ENCODE results near the gene PJA2.
A peak's percentile ranks its signal among the peaks of the same experiment; 100 is the strongest.

The PJA2 gene

DNA sequence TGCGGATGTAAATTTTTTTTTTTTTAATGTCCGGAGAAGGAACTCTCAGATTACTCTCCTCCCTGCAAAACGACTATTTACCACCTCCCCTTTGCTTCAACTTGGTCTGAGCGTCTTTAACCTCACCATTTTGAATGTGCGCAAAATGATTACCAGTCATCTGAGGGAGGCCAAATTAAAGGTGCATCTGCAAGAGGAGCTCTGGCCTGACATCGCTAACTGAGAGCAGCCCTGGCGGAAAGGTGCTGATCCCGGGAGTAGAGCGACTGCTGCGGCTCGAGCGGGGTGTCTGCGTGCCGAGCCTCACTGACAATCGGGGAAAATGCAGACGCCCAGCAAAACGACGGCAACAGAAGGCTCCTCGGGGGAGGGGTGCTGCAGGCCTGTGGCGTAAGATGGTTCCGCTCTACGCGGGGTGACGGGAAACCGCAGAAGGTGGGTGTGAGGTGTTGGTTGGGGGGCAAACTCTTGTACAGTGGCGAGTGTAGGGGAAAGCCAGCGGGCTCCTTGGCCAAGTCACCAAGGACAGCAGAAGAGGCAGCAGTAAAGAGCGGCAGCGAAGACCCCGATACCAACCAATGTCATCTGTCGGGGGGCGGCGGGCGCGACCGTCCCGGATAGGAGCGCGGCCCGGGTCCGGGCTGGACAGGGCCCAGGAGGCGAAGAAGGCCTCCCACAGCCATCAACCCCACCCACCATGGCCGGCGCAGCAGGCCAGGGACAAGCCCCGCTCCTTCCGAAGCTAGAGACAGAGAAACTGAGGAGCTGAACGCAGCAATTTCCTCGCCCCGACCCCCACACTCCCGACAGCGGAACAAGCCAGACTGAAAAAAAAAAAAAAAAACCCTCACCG, 557 bp downstream of the PJA2 start:
- peak; percentile 78 for DNase-seq (ENCODE audit: low spot score)

DNA sequence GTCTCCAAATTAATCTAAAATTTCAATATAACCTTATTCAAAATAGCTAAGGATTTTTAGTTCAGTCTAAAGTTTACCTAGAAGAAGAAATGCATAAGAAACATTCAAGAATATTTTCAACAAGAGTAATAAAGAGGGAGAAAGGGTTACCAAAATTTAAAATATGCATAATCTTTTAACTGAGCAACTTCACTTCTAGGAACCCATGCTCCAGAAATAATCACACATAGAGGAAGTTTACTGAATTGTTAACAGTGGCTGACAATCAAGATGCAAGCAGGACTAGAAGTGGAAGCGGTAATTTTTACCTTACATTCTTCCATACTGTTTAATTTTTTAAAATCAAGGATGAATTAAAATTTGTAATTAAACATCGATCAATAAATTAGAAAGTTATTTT, 1.9 kb downstream of the PJA2 start:
- DNase-seq (ENCODE audit: low spot score) = no peak

DNA sequence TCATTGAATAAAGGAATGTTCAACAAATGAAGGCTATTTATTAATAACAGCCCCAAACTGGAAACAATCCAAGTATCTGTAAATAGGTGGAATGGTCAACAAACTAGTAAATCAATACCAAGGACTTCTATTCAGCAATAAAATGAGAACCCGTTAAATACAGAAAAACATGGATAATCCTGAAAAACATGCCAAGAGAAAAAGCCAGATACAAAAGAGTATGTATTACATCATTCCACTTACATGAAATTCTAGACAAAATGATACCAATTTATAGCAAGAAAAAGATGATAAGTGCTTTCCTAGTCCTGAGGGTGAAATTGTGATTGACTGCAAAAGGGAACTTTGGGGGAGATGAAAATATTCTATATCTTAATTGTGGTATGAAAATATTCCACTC, 3.1 kb downstream of the PJA2 start:
- DNase-seq (ENCODE audit: low spot score) = no peak

DNA sequence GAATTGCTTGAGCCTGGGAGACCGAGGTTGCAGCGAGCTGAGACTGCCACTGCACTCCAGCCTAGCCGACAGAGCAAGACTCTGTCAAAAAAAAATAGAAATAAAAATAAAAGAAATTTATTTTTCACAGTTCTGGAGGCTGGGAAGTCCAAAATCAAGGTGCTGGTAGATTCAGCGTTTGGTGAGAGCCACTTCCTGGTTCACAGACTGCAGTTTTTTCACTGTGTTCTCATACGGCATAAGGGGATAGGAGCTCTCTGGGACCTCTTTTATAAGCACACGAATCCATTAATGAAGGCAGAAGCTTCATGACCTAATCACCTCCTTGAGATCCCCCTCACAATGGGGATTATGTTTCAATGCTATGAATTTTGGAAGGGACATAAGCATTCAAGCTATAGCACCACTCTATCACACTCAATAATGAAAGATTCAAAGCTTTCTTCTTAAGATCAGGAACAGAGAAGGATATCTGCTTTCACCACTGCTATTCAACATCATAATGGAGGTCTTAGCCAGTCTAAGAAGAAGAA, 5.3 kb downstream of the PJA2 start:
- DNase-seq (ENCODE audit: low spot score) = no peak

DNA sequence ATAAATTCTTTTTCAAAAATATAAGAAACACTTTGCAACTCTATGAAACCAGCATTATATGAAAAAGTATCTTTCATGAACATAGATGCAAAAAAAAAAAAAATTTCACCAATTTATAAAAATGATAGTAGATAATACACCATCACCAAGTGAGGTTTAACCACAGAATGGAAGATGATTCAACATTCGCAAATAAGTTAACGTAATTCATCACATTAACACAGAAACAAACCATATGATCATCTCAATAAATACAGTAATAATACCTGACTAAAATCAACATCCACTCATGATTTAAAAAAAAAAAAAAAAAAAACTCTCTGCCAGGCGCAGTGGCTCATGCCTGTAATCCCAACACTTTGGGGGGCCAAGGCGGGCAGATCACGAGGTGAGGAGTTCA, 6.3 kb downstream of the PJA2 start:
- no peak for DNase-seq (ENCODE audit: low spot score)

DNA sequence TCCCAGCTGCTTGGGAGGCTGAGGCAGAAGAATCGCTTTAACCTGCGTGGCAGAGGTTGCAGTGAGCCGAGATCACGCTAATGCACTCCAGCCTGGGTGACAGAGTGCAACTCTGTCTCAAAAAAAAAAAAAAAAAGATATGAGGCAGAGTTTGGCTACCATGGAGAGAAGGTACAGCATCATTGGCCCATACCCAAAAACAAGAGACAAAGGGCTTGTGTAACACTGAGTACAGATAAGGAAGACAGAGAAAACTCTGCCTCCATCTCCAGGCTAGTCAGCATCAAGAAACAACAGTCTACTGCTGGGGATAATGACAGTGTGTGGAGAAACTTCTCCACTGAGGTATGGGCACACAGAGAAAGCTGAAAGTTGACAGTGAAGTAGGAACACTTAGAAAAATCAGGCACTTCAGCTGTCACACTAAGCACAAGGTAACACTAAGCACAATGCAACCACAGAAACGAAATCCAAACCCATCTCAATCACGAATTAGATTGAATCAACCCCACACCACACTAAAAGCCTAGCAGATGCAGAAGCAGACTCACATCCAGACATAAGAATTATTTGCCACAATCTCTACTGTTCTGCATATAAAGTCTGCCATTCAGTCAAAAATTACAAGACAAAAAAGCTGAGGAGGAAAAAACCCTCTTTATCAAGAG, 10.5 kb downstream of the PJA2 start:
- DNase-seq (ENCODE audit: low spot score) = no peak

DNA sequence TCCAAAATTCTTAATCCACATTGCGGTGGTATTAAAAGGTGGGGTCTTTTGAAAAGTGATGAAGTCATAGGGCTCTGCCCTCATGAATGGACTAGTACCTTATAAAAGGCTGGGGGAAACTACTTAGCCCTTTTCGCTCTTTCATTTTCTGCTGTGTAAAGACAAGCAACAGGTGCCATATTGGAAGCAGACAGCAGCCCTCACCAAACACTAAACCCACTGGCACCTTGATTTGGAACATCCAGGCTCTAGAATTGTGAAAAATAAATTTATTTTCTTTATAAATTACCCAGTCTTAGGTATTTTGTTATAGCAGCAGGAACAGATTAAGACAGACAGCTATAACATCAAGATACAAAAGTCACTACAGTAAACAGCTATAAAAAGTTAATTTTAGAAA, 12.8 kb downstream of the PJA2 start:
- no peak for DNase-seq (ENCODE audit: low spot score)

DNA sequence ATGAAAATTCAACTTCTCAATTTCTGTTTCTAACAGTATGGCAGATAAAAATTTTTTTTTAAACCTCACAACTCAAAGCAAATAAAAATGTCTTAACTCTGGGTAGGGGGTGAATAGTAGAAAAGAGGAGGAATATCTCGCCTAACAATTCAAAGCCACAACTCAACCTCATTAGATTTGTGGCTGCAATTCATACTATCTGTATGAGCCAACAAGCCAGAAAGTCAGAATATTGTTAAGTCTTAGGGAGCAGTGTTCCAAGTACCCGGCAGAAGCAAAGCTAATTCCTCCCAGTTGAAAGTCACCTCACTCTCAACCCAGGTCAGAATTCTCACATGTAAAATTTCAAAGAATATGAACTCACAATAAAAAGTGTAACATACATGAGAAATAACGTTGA, 15.0 kb downstream of the PJA2 start:
- DNase-seq (ENCODE audit: low spot score) = no peak

DNA sequence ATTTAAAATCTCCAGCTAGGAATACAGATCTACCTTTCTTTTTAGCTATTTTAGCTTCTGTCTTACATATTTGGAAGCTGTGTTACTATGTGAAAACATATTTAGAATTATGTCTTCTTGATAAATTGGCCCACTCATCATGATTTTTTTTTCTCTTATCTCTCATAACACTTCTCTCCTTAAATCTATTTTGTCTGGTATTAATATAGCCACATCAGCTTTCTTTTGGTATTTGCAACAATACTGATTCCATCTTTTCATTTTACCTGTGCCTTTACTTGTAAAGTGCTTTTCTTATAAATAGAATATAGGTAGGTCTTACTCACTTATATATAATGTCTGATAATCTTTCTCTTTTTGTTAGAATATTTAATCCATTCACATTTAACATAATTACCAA, 19.6 kb downstream of the PJA2 start:
- DNase-seq (ENCODE audit: low spot score) = no peak

DNA sequence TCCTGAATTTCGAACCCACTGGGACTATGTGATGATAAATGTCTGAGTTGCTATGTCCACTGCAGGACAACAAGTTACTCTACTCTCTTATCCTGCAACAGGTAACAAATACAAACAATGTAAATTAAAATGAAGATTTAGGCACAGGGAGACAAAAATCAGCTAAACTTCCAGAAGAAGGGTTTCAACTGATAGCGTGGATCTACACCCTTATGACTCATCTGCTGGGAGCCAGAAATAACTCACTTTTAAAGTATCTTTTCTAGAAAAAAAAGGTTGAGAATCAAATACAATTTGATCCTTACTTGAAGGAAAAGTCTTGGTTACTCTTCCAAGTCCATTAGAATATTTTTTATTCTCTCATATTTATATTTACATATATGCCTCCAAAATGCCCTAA, 21.4 kb downstream of the PJA2 start:
- peak; percentile 26 for DNase-seq (ENCODE audit: low spot score)

DNA sequence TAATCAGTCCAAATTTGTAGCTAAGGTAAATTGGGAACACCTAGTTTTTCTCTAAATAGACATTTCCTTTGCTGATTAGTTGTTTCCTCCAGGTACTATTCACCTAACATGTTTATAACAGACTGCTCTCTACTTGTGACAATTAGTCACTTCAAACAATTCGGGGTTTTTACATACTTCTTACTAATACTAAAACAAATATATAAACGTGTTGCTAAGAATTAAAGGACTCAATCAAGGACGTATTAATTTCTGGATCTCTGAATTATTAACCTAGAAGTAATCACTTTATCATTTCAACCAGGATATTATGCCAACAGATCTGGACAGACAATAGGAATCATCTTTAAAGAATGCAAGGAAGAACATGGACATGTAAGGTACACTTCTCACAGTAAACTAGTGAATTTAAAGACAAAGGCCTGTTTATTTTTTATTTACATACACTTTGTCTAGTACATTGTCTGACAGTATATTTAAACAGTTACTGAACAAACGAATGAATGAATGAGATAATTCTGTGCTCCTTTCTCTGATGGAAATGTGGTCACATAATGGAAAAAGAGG, 22.3 kb downstream of the PJA2 start:
- no peak for DNase-seq (ENCODE audit: low spot score)

DNA sequence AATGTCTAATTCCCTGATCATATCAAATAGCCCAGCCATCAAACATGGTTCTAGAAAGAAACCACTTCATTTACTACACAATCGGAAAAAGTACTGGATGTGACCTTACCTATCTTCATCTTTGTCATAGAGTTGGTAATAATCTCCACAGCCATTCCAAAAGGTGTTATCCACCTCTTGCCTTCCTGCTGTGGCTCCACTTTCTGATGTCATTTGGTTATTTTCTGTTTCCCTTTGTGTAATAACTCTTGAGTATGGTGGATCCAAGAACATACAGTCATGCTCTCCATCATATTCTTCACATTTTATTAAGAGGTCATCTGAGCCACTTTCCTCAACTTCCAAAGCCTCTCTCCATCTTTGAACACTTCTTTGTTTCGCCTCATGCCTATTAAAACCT, 31.7 kb downstream of the PJA2 start:
- DNase-seq (ENCODE audit: low spot score) = no peak

DNA sequence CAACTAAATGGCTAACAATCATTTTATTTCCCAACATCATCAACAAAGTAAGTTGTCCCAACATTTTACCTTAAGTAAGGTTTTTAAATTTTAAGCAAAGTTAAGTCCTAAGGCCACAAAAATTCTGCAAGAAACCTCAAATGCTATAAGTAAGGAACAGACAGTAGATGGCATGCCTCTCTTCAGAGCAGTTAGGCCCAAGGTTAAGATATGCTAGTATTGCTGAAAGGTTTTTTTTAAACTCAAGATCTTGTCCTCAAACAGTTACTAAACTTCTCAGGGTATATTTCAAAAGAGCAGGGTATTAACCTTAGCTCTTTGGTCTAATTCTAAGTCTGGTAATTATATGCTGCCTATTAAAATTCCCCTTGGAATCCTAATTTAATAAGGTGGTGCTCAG, 35.1 kb downstream of the PJA2 start:
- DNase-seq (ENCODE audit: low spot score) = peak; percentile 5

DNA sequence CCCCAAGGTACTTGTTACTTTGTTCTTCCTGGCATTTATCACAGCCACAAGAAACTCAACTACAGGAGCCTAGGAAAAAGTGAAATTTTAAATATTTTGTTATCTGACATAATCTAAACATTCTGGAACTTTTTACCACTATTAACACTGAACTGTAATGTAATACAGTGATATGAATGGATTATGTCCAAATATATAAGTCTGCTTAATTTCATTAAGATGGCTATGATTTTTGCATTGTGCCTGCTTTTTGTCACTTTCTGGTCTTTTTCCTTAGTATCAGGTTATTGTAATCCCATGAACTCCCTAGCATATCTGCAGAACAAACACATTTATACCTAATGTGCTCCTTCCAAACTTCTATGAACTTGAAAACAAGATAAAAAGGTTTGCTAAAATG, 35.8 kb downstream of the PJA2 start:
- no peak for DNase-seq (ENCODE audit: low spot score)

DNA sequence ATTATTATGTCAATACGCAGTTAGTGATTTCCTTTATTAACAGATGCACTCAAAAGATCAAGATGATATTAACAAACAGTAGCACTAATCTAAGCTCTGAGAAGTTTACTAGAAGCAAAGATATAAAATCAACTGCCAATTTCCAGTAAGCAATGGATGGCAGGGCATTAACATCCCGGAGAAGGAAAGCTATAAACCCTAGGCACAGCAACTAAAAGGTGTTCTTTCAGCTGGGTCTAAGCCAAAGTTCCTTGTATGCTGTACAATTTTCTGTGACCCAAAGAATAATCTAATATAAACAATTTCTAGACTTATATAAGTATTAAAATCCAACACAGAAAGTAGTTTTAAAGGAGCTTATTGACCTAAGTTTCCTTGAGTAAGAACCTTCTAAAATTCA, 39.4 kb downstream of the PJA2 start:
- no peak for DNase-seq (ENCODE audit: low spot score)

DNA sequence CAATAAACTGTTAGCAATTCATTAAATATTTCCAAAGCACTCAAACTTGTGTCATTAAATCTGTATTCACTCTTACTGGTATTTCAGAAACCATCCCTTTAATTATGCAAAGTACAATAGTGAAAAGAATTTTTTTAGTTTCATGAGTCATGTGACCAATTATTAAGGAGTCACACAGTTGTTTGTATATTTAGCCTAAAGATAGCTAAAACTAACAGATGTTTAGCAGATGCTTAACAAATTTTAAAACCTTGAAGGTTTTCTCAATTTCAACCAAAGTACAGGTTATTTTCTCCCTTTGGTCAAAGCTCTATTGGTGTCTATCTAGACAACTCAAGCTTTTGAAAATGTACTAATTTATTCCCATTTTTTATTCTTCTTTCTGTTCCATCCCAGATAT, 44.1 kb downstream of the PJA2 start:
- peak; percentile 4 for DNase-seq (ENCODE audit: low spot score)

DNA sequence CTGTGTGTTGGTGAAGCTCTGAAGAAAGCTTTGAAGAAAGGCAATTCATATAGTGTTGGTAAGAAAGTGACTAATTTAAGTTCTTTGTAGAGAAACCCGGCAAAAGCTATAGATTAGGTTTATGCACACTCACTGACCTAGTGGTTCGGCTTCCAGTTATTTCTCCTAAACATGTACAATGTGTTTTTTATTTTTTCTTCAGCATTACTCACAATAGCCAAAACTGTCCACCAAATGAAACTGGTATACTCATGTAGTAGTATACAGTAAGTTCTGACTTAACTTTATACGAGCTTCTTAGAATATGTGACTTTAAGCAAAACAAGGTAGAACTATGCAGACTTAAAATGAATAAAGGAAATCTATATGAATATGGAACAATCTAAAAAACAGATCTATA, 44.8 kb downstream of the PJA2 start:
- DNase-seq (ENCODE audit: low spot score) = no peak

DNA sequence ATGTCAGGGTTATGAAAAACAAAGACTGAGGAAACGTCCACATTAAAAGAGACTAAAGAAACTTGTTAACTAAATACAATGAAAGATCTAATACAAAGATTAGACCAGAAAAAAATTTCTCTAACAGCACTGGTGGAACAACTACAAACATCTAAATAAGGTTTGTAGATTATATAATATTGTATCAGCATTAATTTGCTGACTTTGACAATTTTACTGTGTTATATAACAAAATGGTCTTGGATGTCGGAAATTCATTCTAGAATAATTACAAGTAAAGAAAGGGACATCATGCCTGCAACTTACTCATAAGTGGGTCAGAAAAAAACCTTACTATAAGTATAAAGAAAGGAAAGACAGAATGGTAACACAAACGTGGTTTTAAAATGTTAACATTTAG, 50.1 kb downstream of the PJA2 start:
- DNase-seq (ENCODE audit: low spot score) = no peak

DNA sequence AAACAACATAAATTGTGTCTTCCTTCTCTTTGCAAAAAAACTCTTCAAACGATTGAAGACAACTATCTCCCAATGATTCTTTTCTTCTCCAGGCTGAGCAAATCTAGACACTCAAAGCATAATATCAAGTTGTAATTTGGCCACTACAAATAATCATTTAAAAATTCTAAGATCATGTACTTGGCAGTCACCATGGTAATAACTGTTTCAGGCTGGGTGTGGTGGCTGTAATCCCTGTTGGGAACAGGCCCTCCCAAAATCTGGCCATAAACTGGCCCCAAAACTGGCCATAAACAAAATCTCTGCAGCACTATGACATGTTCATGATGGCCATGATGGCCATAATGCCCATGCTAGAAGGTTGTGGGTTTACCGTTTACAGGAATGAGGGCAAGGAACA, 52.0 kb downstream of the PJA2 start:
- no peak for DNase-seq (ENCODE audit: low spot score)

DNA sequence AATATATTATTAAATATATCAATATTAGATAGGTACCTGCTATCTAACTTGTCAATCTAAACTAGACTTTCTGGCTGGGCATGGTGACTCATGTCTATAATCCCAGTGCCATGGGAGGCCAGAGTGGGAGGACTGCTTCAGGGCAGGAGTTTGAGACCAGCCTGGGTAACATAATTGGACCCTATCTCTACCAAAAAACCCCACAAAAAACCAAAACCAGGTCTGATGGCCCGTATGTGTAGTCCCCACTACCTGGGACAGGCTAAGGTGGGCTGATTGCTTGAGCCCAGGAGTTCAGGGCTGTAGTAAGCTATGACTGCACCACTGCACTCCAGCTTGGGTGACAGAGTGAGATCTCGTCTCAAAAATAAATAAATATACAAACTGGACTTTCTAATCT, 55.0 kb downstream of the PJA2 start:
- no peak for DNase-seq (ENCODE audit: low spot score)

DNA sequence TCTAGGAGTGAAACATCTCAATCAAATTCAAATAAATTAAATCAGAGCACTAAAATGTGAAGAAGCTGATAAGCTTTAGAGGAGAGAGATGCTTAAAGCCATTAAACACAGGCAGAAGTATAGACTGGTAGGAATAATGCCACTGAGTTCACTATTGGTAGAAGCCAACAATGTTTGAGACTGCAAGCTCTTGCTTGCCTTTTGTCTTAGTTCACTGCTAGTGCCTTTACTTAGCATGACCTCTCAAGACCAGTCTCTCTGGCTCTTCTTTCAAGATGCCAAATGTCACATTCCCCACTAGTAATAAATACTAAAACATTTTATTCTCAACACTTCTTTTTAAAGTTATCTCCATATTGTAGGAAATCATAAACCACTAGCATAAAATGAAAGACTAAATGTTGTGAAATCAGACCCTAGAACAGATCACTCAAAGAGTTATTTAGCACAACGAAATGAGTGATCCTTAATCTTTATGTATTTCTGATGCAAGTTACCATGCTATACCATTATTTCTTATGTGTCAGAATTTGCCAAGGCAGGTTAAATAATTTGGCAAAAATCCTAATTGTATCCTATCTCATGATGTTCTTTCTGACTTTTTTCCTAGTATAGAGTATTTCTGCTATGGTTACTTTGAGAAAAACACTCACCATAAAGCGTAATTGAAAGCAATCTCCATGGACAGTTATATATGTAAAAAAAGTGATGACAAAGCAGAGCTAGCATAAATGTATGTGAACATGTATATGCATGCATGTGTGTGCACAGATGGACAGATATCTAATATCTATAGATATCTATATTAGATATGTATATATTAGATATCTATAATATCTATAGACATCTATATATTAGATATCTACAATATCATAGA, 57.5 kb downstream of the PJA2 start:
- DNase-seq (ENCODE audit: low spot score) = no peak

DNA sequence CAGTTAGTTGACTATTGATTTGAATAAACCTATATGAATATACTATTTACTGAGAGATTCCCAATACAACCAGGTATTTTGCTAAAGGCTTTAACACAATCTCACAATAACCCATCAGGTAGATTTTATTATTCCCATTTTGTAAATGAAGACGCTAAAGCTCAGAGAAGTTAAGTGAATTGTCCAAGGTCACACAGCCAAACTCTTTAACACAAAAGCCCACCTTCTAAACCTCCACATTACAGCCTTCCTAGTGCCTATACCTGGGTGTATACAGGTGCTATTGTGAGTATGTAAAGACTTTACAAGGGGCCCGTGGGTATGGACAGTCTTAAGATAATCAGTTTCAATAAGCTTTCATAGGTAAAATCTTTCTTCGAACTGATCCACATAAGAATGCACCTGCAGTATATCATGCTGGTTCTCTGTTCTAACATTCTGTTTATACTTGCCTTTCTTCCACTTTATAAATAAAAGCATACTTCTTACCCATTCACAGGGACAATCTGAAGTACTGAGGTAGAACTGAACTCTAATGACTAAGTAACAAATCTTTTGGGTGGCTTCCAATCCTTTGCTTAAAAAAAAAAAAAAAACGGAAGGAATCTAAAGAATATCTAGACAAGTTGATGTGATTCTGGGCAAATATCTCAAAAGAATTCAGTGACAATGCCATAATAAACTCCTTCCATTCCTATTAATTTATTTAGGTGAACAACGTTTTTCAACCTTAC, 59.1 kb downstream of the PJA2 start:
- no peak for DNase-seq (ENCODE audit: low spot score)
